ENCODE results near the gene FLRT1.

FLRT1 gene

GRCh38 chr11:64006398-64006797 lies 29.3 kb upstream of the FLRT1 start:
- no peak for DNase-seq (ENCODE audit: low read depth)

GRCh38 chr11:64007160-64007628 lies 28.5 kb upstream of the FLRT1 start:
- no peak for DNase-seq (ENCODE audit: low read depth)

GRCh38 chr11:64007629-64008282 lies 28.0 kb upstream of the FLRT1 start:
- no peak for DNase-seq (ENCODE audit: low read depth)

- DNase-seq (ENCODE audit: low read depth), result no peak
These were observed 27.3 kb upstream of the FLRT1 start for GRCh38 chr11:64008283-64008913.

- no peak for DNase-seq (ENCODE audit: low read depth)
These were observed 26.7 kb upstream of the FLRT1 start for GRCh38 chr11:64008914-64009633.

GRCh38 chr11:64009710-64010109 lies 26.0 kb upstream of the FLRT1 start:
- no peak for DNase-seq (ENCODE audit: low read depth)

GRCh38 chr11:64010783-64011182 lies 24.9 kb upstream of the FLRT1 start:
- no peak for DNase-seq (ENCODE audit: low read depth)

- DNase-seq (ENCODE audit: low read depth), result no peak
These were observed 24.4 kb upstream of the FLRT1 start for GRCh38 chr11:64011371-64011770.

- DNase-seq (ENCODE audit: low read depth), result no peak
These were observed 22.4 kb upstream of the FLRT1 start for GRCh38 chr11:64013141-64013896.

GRCh38 chr11:64014356-64014755 lies 21.4 kb upstream of the FLRT1 start:
- DNase-seq (ENCODE audit: low read depth), result no peak

- no peak for DNase-seq (ENCODE audit: low read depth)
These were observed 20.2 kb upstream of the FLRT1 start for GRCh38 chr11:64015510-64015909.

- DNase-seq (ENCODE audit: low read depth), result no peak
These were observed 19.5 kb upstream of the FLRT1 start for GRCh38 chr11:64015935-64016845.

GRCh38 chr11:64017945-64018224 lies 17.8 kb upstream of the FLRT1 start:
- no peak for DNase-seq (ENCODE audit: low read depth)

- no peak for DNase-seq (ENCODE audit: low read depth)
These were observed 17.4 kb upstream of the FLRT1 start for GRCh38 chr11:64018310-64018709.

GRCh38 chr11:64019106-64020037 lies 16.4 kb upstream of the FLRT1 start:
- no peak for DNase-seq (ENCODE audit: low read depth)

- no peak for DNase-seq (ENCODE audit: low read depth)
These were observed 14.6 kb upstream of the FLRT1 start for GRCh38 chr11:64020976-64021756.

- no peak for DNase-seq (ENCODE audit: low read depth)
These were observed 14.0 kb upstream of the FLRT1 start for GRCh38 chr11:64021757-64022093.

- no peak for DNase-seq (ENCODE audit: low read depth)
These were observed 13.5 kb upstream of the FLRT1 start for GRCh38 chr11:64022125-64022784.

All from stimulated activated CD8-positive, alpha-beta memory T cell treated with anti-CD3 and anti-CD28 coated beads, Interleukin-12 subunit alpha, Interleukin-12 subunit beta, amount 100 ng/mL, for 1 hour (primary cell).